ENCODE data around the gene TYMS. TPM values are rescaled to one million over a fixed set of nuclear protein-coding genes. Genes with fewer than 3 reads are reported as not detected.

The TYMS gene
- total RNA-seq, 1 experiment from 2014 or later, result 143 TPM

- no peak for DNase-seq
- H3K27me3 ChIP-seq (replicated peaks; ENCODE audit: control insufficient read depth, insufficient read depth, low read length), result no peaks in the 10 kb centered on the region
- Mint-ChIP-seq H3K27ac (ENCODE audit: unreplicated experiment) (peak overlapping the region; percentile 1), H3K4me1 (ENCODE audit: low read depth, unreplicated experiment) (peaks cover 32% of the 10 kb centered on the region), H3K4me3 (ENCODE audit: unreplicated experiment) (no peak overlapping the region), H3K36me3 (ENCODE audit: insufficient read depth, unreplicated experiment) (peaks cover 42% of the 10 kb centered on the region), H3K27me3 (ENCODE audit: insufficient read depth, unreplicated experiment) (no peaks in the 10 kb centered on the region), H3K9me3 (ENCODE audit: unreplicated experiment) (no peaks in the 10 kb centered on the region)
- H3K4me1 ChIP-seq, result peaks cover 48% of the 10 kb centered on the region
- CTCF ChIA-PET, result interaction anchor here (0.6 to 1.2 kb wide), 2 partner anchors 13 to 153 kb away, joined by 3 to 5 read pairs; no protein-coding TSS in a partner anchor
- no peak for TF ChIP-seq CTCF (IDR thresholded peaks at IDR 0.05; ENCODE audit: insufficient read depth in 1 of 2, low read depth in 1 of 2, low read length in 1 of 2, severe bottlenecking in 1 of 2, unreplicated experiment in 1 of 2)
- POLR2A ChIA-PET, result no interaction called here
- no peaks in the 10 kb centered on the region for H3K9me3 ChIP-seq
- intact Hi-C loops (cut with micrococcal nuclease; ENCODE audit: unreplicated experiment), result no loop called here
- BruUV-seq (replicated peaks), result no TSS peak
- H3K36me3 ChIP-seq (ENCODE audit: control insufficient read depth, insufficient read depth, low read length), result peaks cover 3% of the 10 kb centered on the region
- H3K4me3 ChIP-seq (ENCODE audit: low read depth, low read length), result no peak overlapping the region
Observed at GRCh38 chr18:686339-687111, 29.1 kb downstream of the TYMS start.

- no peaks in the 10 kb centered on the region for H3K9me3 ChIP-seq
- DNase-seq, result no peak
- no peaks in the 10 kb centered on the region for H3K27me3 ChIP-seq (replicated peaks; ENCODE audit: control insufficient read depth, insufficient read depth, low read length)
- peaks cover 3% of the 10 kb centered on the region for H3K36me3 ChIP-seq (ENCODE audit: control insufficient read depth, insufficient read depth, low read length)
- TF ChIP-seq CTCF (IDR thresholded peaks at IDR 0.05; ENCODE audit: insufficient read depth in 1 of 2, low read depth in 1 of 2, low read length in 1 of 2, severe bottlenecking in 1 of 2, unreplicated experiment in 1 of 2), result no peak
- ChIA-PET CTCF (interaction anchor here (0.6 kb wide), 1 partner anchor 9 kb away, joined by 3 read pairs; no protein-coding TSS in a partner anchor), POLR2A (no interaction called here)
- Mint-ChIP-seq H3K27ac (ENCODE audit: unreplicated experiment) (no peak overlapping the region), H3K4me3 (ENCODE audit: unreplicated experiment) (no peak overlapping the region), H3K36me3 (ENCODE audit: insufficient read depth, unreplicated experiment) (peaks cover 42% of the 10 kb centered on the region), H3K27me3 (ENCODE audit: insufficient read depth, unreplicated experiment) (no peaks in the 10 kb centered on the region), H3K4me1 (ENCODE audit: low read depth, unreplicated experiment) (peaks cover 18% of the 10 kb centered on the region), H3K9me3 (ENCODE audit: unreplicated experiment) (no peaks in the 10 kb centered on the region)
- BruUV-seq (replicated peaks), result no TSS peak
- H3K4me3 ChIP-seq (ENCODE audit: low read depth, low read length), result no peak overlapping the region
- H3K4me1 ChIP-seq, result peaks cover 31% of the 10 kb centered on the region
- intact Hi-C loops (cut with micrococcal nuclease; ENCODE audit: unreplicated experiment), result no loop called here
Observed at GRCh38 chr18:688323-688722, 30.9 kb downstream of the TYMS start.

DNA sequence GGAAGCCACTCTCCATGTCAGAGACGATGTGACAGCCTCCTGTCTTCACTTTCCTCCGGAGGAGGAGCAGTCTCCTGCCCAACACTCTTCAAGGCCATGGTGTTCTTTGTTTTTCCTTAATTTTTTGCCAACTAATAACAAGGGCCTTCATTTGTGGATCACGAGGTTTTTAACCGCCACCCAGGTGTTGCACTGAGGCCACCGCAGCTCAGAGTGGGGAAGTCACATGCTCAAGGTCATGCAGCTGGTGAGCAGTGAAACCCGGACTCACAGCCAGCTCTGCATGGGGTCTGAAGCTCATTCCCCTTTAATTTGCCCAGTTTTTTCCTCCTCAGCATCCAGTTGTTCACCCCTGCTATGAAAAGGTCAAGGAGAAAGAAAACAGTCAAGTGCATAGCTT lies 35.4 kb downstream of the TYMS start:
- H3K4me1 Mint-ChIP-seq (ENCODE audit: low read depth, unreplicated experiment), result no peaks in the 10 kb centered on the region
- H3K4me3 ChIP-seq (ENCODE audit: low read depth, low read length), result no peak overlapping the region
- H3K9me3 ChIP-seq, result no peaks in the 10 kb centered on the region
- TSS peak; percentile 12 for BruUV-seq (replicated peaks)
- H3K27me3 ChIP-seq (replicated peaks; ENCODE audit: control insufficient read depth, insufficient read depth, low read length), result no peaks in the 10 kb centered on the region
- no peak overlapping the region for H3K4me3 Mint-ChIP-seq (ENCODE audit: unreplicated experiment)
- peaks cover 1% of the 10 kb centered on the region; the same call in 1 of the 2 replicates for H3K36me3 ChIP-seq (ENCODE audit: control insufficient read depth, insufficient read depth, low read length)
- no peak overlapping the region for H3K27ac Mint-ChIP-seq (ENCODE audit: unreplicated experiment)
- H3K9me3 Mint-ChIP-seq (ENCODE audit: unreplicated experiment), result no peaks in the 10 kb centered on the region
- no peak for DNase-seq
- no peaks in the 10 kb centered on the region for H3K4me1 ChIP-seq
- POLR2A ChIA-PET, result no interaction called here
- intact Hi-C loops (cut with micrococcal nuclease; ENCODE audit: unreplicated experiment), result no loop called here
- CTCF ChIA-PET, result no interaction called here
- no peak for TF ChIP-seq CTCF (IDR thresholded peaks at IDR 0.05; ENCODE audit: insufficient read depth in 1 of 2, low read depth in 1 of 2, low read length in 1 of 2, severe bottlenecking in 1 of 2, unreplicated experiment in 1 of 2)
- H3K36me3 Mint-ChIP-seq (ENCODE audit: insufficient read depth, unreplicated experiment), result peaks cover 65% of the 10 kb centered on the region
- H3K27me3 Mint-ChIP-seq (ENCODE audit: insufficient read depth, unreplicated experiment), result no peaks in the 10 kb centered on the region

Data from Caco-2 (cell line).